ENCODE results near the gene UBE2F.

DNA sequence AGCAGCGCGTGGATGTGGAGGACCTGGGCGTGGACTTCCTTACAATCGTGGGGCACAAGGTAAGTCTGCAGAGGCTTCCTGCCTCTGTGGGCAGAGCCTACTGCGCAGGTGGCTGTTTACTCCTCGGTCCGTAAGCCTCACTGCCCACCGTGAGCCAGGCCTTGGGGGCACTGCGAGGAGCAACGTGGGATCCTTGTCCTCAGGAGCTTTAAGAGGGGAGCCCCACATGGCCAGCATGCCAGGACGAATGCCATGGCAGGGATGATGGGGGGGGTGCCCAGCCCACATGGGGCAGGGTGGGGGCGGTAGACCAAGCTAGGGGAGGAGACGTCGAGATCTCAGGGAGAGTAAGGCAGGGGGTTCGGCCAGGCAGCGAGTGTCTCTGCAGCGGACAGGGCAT, 115.3 kb downstream of the UBE2F start:
- TF ChIP-seq EZH2 (IDR thresholded peaks at IDR 0.05; ENCODE audit: borderline replicate concordance), result no peak
- TF ChIP-seq, protein P1, sequence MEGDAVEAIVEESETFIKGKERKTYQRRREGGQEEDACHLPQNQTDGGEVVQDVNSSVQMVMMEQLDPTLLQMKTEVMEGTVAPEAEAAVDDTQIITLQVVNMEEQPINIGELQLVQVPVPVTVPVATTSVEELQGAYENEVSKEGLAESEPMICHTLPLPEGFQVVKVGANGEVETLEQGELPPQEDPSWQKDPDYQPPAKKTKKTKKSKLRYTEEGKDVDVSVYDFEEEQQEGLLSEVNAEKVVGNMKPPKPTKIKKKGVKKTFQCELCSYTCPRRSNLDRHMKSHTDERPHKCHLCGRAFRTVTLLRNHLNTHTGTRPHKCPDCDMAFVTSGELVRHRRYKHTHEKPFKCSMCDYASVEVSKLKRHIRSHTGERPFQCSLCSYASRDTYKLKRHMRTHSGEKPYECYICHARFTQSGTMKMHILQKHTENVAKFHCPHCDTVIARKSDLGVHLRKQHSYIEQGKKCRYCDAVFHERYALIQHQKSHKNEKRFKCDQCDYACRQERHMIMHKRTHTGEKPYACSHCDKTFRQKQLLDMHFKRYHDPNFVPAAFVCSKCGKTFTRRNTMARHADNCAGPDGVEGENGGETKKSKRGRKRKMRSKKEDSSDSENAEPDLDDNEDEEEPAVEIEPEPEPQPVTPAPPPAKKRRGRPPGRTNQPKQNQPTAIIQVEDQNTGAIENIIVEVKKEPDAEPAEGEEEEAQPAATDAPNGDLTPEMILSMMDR (IDR thresholded peaks at IDR 0.05; ENCODE audit: poor library complexity), result no peak
